Measurements from ENCODE around the gene LIPJ.

The LIPJ gene

GRCh38 chr10:88586462-88586861 is at the start of gene LIPJ:
LIPJ (plus strand) TSS chr10:88586762; CDS start chr10:88590688, 3,926 bp downstream.
- ChIA-PET CTCF (no interaction called here), POLR2A (no interaction called here)
- H3K4me3 ChIP-seq (ENCODE audit: low read depth, low read length) = no peak within 1 kb of the TSS
- no peak for TF ChIP-seq CTCF (IDR thresholded peaks at IDR 0.05; ENCODE audit: insufficient read depth, low read length, missing control alignments)
- DNase-seq (ENCODE audit: low read depth, low spot score) = no peak

GRCh38 chr10:88537322-88537721 is 49.2 kb upstream of the LIPJ start:
- no peak overlapping the region for H3K4me3 ChIP-seq (ENCODE audit: low read depth, low read length)
- TF ChIP-seq CTCF (IDR thresholded peaks at IDR 0.05; ENCODE audit: insufficient read depth, low read length, missing control alignments) = no peak
- ChIA-PET POLR2A (no interaction called here), CTCF (interaction anchor here (1.5 kb wide), 1 partner anchor 20 kb away, joined by 3 read pairs; no protein-coding TSS in a partner anchor)
- no peak for DNase-seq (ENCODE audit: low read depth, low spot score)

GRCh38 chr10:88538048-88538447 is 48.5 kb upstream of the LIPJ start:
- peak; percentile 65 for DNase-seq (ENCODE audit: low read depth, low spot score)
- no peak for TF ChIP-seq CTCF (IDR thresholded peaks at IDR 0.05; ENCODE audit: insufficient read depth, low read length, missing control alignments)
- ChIA-PET POLR2A (no interaction called here), CTCF (no interaction called here)
- H3K4me3 ChIP-seq (ENCODE audit: low read depth, low read length) = no peak overlapping the region

- POLR2A ChIA-PET = no interaction called here
- CTCF ChIA-PET = interaction anchor here (1.4 kb wide), 2 partner anchors 9 to 12 kb away, joined by 3 to 4 read pairs; no protein-coding TSS in a partner anchor
- no peak for TF ChIP-seq CTCF (IDR thresholded peaks at IDR 0.05; ENCODE audit: insufficient read depth, low read length, missing control alignments)
- DNase-seq (ENCODE audit: low read depth, low spot score) = no peak
- H3K4me3 ChIP-seq (ENCODE audit: low read depth, low read length) = no peak overlapping the region
These were observed 46.2 kb upstream of the LIPJ start for GRCh38 chr10:88540351-88540750.

- CTCF ChIA-PET = interaction anchor here (1.4 to 3.5 kb wide), 2 partner anchors 9 to 12 kb away, joined by 3 to 24 read pairs; no protein-coding TSS in a partner anchor
- H3K4me3 ChIP-seq (ENCODE audit: low read depth, low read length) = no peak overlapping the region
- no peak for TF ChIP-seq CTCF (IDR thresholded peaks at IDR 0.05; ENCODE audit: insufficient read depth, low read length, missing control alignments)
- POLR2A ChIA-PET = no interaction called here
- no peak for DNase-seq (ENCODE audit: low read depth, low spot score)
These were observed 45.4 kb upstream of the LIPJ start for GRCh38 chr10:88541116-88541626.

GRCh38 chr10:88542522-88542921 is 44.0 kb upstream of the LIPJ start:
- DNase-seq (ENCODE audit: low read depth, low spot score) = no peak
- ChIA-PET CTCF (interaction anchor here (3.5 kb wide), 1 partner anchor 10 kb away, joined by 24 read pairs; no protein-coding TSS in a partner anchor), POLR2A (no interaction called here)
- TF ChIP-seq CTCF (IDR thresholded peaks at IDR 0.05; ENCODE audit: insufficient read depth, low read length, missing control alignments) = no peak
- no peak overlapping the region for H3K4me3 ChIP-seq (ENCODE audit: low read depth, low read length)

All from AG04449 (cell line).